Left lung (tissue), 10 donors: ENCODE data around the gene AEBP1. TPM values are rescaled to one million over a fixed set of nuclear protein-coding genes. Genes with fewer than 3 reads are reported as not detected.

Source experiments
- ATAC-seq: fragments of 200-7000 bp; cut with Tn5 transposase; one replicate; pipeline ENCODE4 v1.9.1; 2020; ENCODE audit warnings: moderate library complexity
- DNase-seq, 4 donors: peaks; one replicate each; pipeline ENCODE4 v3.0.0-alpha.2; 2013 to 2020
- H3K27ac ChIP-seq, 2 donors: fragments of 200-600 bp; sonication (generic) in 1 of 2; one replicate each; pipeline versions ENCODE4 v1.5.0 to v1.8.0; 2020 to 2021
- H3K27me3 ChIP-seq, 2 donors: fragments of 200-600 bp; sonication (generic) in 1 of 2; one replicate each; pipeline versions ENCODE4 v1.5.0 to v1.8.0; 2020 to 2021
- H3K36me3 ChIP-seq, 2 donors: fragments of 200-600 bp; sonication (generic) in 1 of 2; one replicate each; pipeline versions ENCODE4 v1.5.0 to v1.8.0; 2020 to 2021
- H3K4me1 ChIP-seq, 2 donors: fragments of 200-600 bp; one replicate each; pipeline ENCODE4 v1.8.0; 2021
- H3K4me3 ChIP-seq, 2 donors: fragments of 200-600 bp; sonication (generic) in 1 of 2; one replicate each; pipeline versions ENCODE4 v1.5.0 to v1.8.0; 2020 to 2021; ENCODE audit warnings: mild to moderate bottlenecking in 1 of 2
- H3K9me3 ChIP-seq, 2 donors: fragments of 200-600 bp; sonication (generic) in 1 of 2; one replicate each; pipeline versions ENCODE4 v1.5.0 to v1.8.0; 2020 to 2021
- CTCF ChIP-seq, 2 donors: fragments of 200-600 bp; sonication (generic) in 1 of 2; IDR thresholded peaks; one replicate each; pipeline versions ENCODE4 v1.5.0 to v1.8.0; 2021; ENCODE audit warnings: antibody characterized with exemption in 2 of 2
- intact Hi-C, 2 donors: fragments of 100-400 bp; cut with DNase I; formaldehyde crosslinking; loops; one replicate each; pipeline versions ENCODE4 v1.11.2 to v1.14.2; 2022
- polyA plus RNA-seq, 6 donors: library from polyadenylated mRNA; unstranded; fragments of 120-200 nt; gene quantifications; one replicate each; pipeline ENCODE4 v1.2.1, GENCODE V29; 2013; ENCODE audit not compliant: insufficient read length in 6 of 6
- total RNA-seq, 2 donors: library from RNA; stranded (reverse); fragmentation: NEBNext Ultra II Directional; extraction: Animal tissue kit (Norgen Biotek cat#: 25700); gene quantifications; one replicate each; pipeline ENCODE4 v1.2.1, GENCODE V29; 2021
- donor health status: DM: no; HTN: yes; CAD: no.
- donor health status: DM: no; HTN: no; CAD: no.

The AEBP1 gene
- total and polyA plus RNA-seq, 8 donors: 53.6 to 195 (median 64.7) TPM

- Histone ChIP-seq H3K9me3 (no peaks in the 10 kb centered on the region), H3K27ac (no peak overlapping the region), H3K4me1 (peaks cover 0 to 2% of the 10 kb centered on the region in 2 donors), H3K4me3 (no peak overlapping the region), H3K36me3 (peaks cover 0 to 78% of the 10 kb centered on the region in 2 donors), H3K27me3 (no peaks in the 10 kb centered on the region)
- no peak for TF ChIP-seq CTCF (IDR thresholded peaks at IDR 0.05)
- DNase-seq: no peak
- intact Hi-C loops: no loop called here
- ATAC-seq: no peak
Observed at GRCh38 chr7:44116087-44116788, 12.1 kb downstream of the AEBP1 start.

- H3K36me3 ChIP-seq: peaks cover 0 to 76% of the 10 kb centered on the region in 2 donors
- peaks cover under 1 to 10% of the 10 kb centered on the region in 2 donors for H3K4me1 ChIP-seq
- no peaks in the 10 kb centered on the region for H3K27me3 ChIP-seq
- no peak for DNase-seq
- H3K4me3 ChIP-seq: no peak overlapping the region
- ATAC-seq: no peak
- no peak for TF ChIP-seq CTCF (IDR thresholded peaks at IDR 0.05)
- H3K27ac ChIP-seq: no peak overlapping the region
- intact Hi-C loops: no loop called here
- H3K9me3 ChIP-seq: no peaks in the 10 kb centered on the region
Observed at GRCh38 chr7:44116789-44117666, 12.9 kb downstream of the AEBP1 start.

GRCh38 chr7:44117801-44118429, 13.8 kb downstream of the AEBP1 start:
- H3K4me1 ChIP-seq: peaks cover 9 to 19% of the 10 kb centered on the region in 2 donors
- H3K9me3 ChIP-seq: no peaks in the 10 kb centered on the region
- ATAC-seq (no peak), DNase-seq (no peak)
- H3K4me3 ChIP-seq: no peak overlapping the region
- H3K27ac ChIP-seq: no peak overlapping the region
- intact Hi-C loops: no loop called here
- no peak for TF ChIP-seq CTCF (IDR thresholded peaks at IDR 0.05)
- no peaks in the 10 kb centered on the region for H3K27me3 ChIP-seq
- peaks cover 0 to 67% of the 10 kb centered on the region in 2 donors for H3K36me3 ChIP-seq

GRCh38 chr7:44119829-44120380, 15.8 kb downstream of the AEBP1 start:
- H3K4me1 ChIP-seq: peaks cover 9 to 32% of the 10 kb centered on the region in 2 donors
- no peaks in the 10 kb centered on the region for H3K27me3 ChIP-seq
- no peaks in the 10 kb centered on the region for H3K9me3 ChIP-seq
- H3K36me3 ChIP-seq: peaks cover 0 to 50% of the 10 kb centered on the region in 2 donors
- intact Hi-C loops: no loop called here
- ATAC-seq (no peak), DNase-seq (no peak)
- TF ChIP-seq CTCF (IDR thresholded peaks at IDR 0.05): no peak
- H3K4me3 ChIP-seq: no peak overlapping the region
- no peak overlapping the region for H3K27ac ChIP-seq
